HepG2 (cell line): Measurements from ENCODE around the gene STARD13. TPM values are rescaled to one million over a fixed set of nuclear protein-coding genes. Genes with fewer than 3 reads are reported as not detected.

Experiments
- ATAC-seq: fragments of 200-7000 bp; cut with Tn5 transposase; 3 replicates; pipeline ENCODE4 v1.9.1; 2020; ENCODE audit warnings: mild to moderate bottlenecking, moderate library complexity
- BruUV-seq: library from RNA; stranded (reverse); fragments of 400-500 nt; replicated peaks from 2 replicates; lab custom pipeline; 2021; lab: Mats Ljungman, UMichigan
- CTCF ChIA-PET: fragments of 300-600 bp; formaldehyde crosslinking; extraction: SDS; loops from one replicate; lab custom pipeline; 2021; ENCODE audit warnings: low total read pairs, inconsistent platforms, low intra/inter-chr PET ratio; lab: Yijun Ruan, JAX
- POLR2A ChIA-PET: fragments of 350-600 bp; sonication (Branson Sonifier 250); formaldehyde crosslinking; loops from one replicate; lab custom pipeline; 2020; ENCODE audit warnings: antibody characterized with exemption, inconsistent platforms; lab: Yijun Ruan, JAX
- DNase-seq: peaks from one replicate; pipeline ENCODE4 v3.0.0-alpha.2; 2015; ENCODE audit warnings: low spot score
- FAIRE-seq: peaks from 3 replicates; lab custom pipeline; 2011; peaks lifted over from hg19 to GRCh38; lab: Jason Lieb, UNC
- H2AFZ ChIP-seq: one replicate; pipeline ENCODE4 v1.6.1; 2011; ENCODE audit warnings: low read length, inconsistent platforms
- H3K27ac ChIP-seq: fragments of 300-600 bp; 3 replicates; pipeline ENCODE4 v1.8.0; 2011; ENCODE audit warnings: mixed run types, mild to moderate bottlenecking, mixed read lengths, low read length, inconsistent platforms; ENCODE audit not compliant: insufficient read depth; ENCODE audit errors: extremely low read length
- H3K27me3 ChIP-seq, 2 experiments: fragments of 200-600 bp in 1 of 2; 2 replicates in 1 of 2; 3 replicates in 1 of 2; pipeline versions ENCODE4 v1.6.0 to v1.8.0; 2011; ENCODE audit warnings: low read length in 2 of 2, mild to moderate bottlenecking in 2 of 2, moderate library complexity in 2 of 2, inconsistent platforms in 1 of 2; ENCODE audit not compliant: insufficient read depth in 2 of 2, control insufficient read depth in 1 of 2
- H3K36me3 ChIP-seq, 2 experiments: fragments of 200-600 bp in 1 of 2; replicated peaks in 1 of 2; 2 replicates in 1 of 2; 3 replicates in 1 of 2; pipeline versions ENCODE4 v1.5.1 to v1.8.0; 2011; ENCODE audit warnings: low read length in 2 of 2, inconsistent platforms in 1 of 2; ENCODE audit not compliant: insufficient read depth in 2 of 2, control insufficient read depth in 1 of 2
- H3K4me1 ChIP-seq: 2 replicates; pipeline ENCODE4 v1.5.1; 2012; ENCODE audit warnings: low read length, inconsistent platforms; ENCODE audit not compliant: insufficient read depth
- H3K4me2 ChIP-seq: 2 replicates; pipeline ENCODE4 v1.6.0; 2011; ENCODE audit warnings: low read depth, low read length, inconsistent platforms
- H3K4me3 ChIP-seq, 3 experiments: fragments of 200-600 bp in 1 of 3; sonication (generic), shearing (Covaris generic) in 1 of 3; replicated peaks in 1 of 3; 2 replicates each; pipeline ENCODE4 v1.5.1; 2011 to 2016; ENCODE audit warnings: low read length in 3 of 3, inconsistent platforms in 2 of 3, low read depth in 2 of 3, mild to moderate bottlenecking in 2 of 3, control low read depth in 1 of 3, mixed read lengths in 1 of 3; ENCODE audit not compliant: insufficient read depth in 1 of 3
- H3K79me2 ChIP-seq: one replicate; pipeline ENCODE4 v1.6.1; 2011; ENCODE audit warnings: low read length, inconsistent platforms; ENCODE audit not compliant: insufficient read depth
- H3K9ac ChIP-seq: 2 replicates; pipeline ENCODE4 v1.6.0; 2011; ENCODE audit warnings: mild to moderate bottlenecking, low read depth, low read length, inconsistent platforms; ENCODE audit not compliant: insufficient read depth
- H3K9me3 ChIP-seq: 2 replicates; pipeline ENCODE4 v1.5.1; 2012; ENCODE audit warnings: mild to moderate bottlenecking, low read length
- H4K20me1 ChIP-seq: 2 replicates; pipeline ENCODE4 v1.6.0; 2011; ENCODE audit warnings: inconsistent platforms, mild to moderate bottlenecking, low read length, moderate library complexity; ENCODE audit not compliant: insufficient read depth
- ATF1 ChIP-seq: IDR thresholded peaks from 2 replicates; pipeline ENCODE4 v1.6.1; 2016; ENCODE audit warnings: mild to moderate bottlenecking, control low read depth
- JUND ChIP-seq: sonication (generic); formaldehyde crosslinking; IDR thresholded peaks from 2 replicates; pipeline ENCODE4 v1.8.0; 2022; ENCODE audit warnings: mild to moderate bottlenecking, missing genetic modification reagents
- MBD4 ChIP-seq: IDR thresholded peaks from 2 replicates; pipeline ENCODE4 v1.6.1; 2012; ENCODE audit warnings: low read length, inconsistent platforms, borderline replicate concordance
- RFX5 ChIP-seq: IDR thresholded peaks from 2 replicates; pipeline ENCODE4 v1.6.1; 2011; ENCODE audit warnings: low read depth, low read length, improper control_type of control experiment
- ZNF501 ChIP-seq: sonication (generic); formaldehyde crosslinking; IDR thresholded peaks from 2 replicates; pipeline ENCODE4 v1.5.1; 2020; ENCODE audit warnings: mild to moderate bottlenecking, moderate library complexity, missing genetic modification reagents
- ZNF629 ChIP-seq: sonication (generic); formaldehyde crosslinking; conservative IDR thresholded peaks from 2 replicates; pipeline ENCODE4 v1.5.0; 2020; ENCODE audit warnings: missing genetic modification reagents
- WGBS: methylation state at CpG from one replicate; pipeline ENCODE4 v1.1.6; 2017; ENCODE audit warnings: low lambda C conversion rate; 5-methylcytosine and 5-hydroxymethylcytosine counted together
- in situ Hi-C: cut with HindIII; loops from 2 replicates; pipeline ENCODE4 v1.10.0; 2017; ENCODE audit warnings: low pct_unique_long_range_greater_than_20kb; ENCODE audit not compliant: extremely low pct_ligation_motif_present
- intact Hi-C: fragments of 100-400 bp; cut with micrococcal nuclease; formaldehyde crosslinking; loops from one replicate; pipeline ENCODE4 v1.10.0; 2022; ENCODE audit not compliant: unreplicated experiment
- polyA plus RNA-seq, 8 experiments: library from polyadenylated mRNA; depleted of rRNA in 3 of 8; stranded (reverse) in 7 of 8; unstranded in 1 of 8; fragments of >200 nt; fragmentation: Illumina TruSeq in 4 of 8; extraction: Trizol in 4 of 8; gene quantifications; 2 replicates each; pipeline versions ENCODE4 v1.2.1 to v1.2.3, GENCODE V29; 2011 to 2016; ENCODE audit warnings: low read depth in 4 of 8, missing spikeins in 1 of 8, mixed read lengths in 1 of 8; ENCODE audit not compliant: insufficient read depth in 1 of 8
- total RNA-seq, 5 experiments: library from RNA; depleted of rRNA; stranded (reverse); fragments of >200 nt; fragmentation: Illumina TruSeq; extraction: Trizol; gene quantifications; 2 replicates each; pipeline ENCODE4 v1.2.3, GENCODE V29; 2016; ENCODE audit warnings: low read depth in 1 of 5

STARD13 gene
- total and polyA plus RNA-seq, 2 of the 13 experiments (the other 11 are each of a cell fraction or from before 2014, with no cell fraction given), result 12.8 to 14.3 TPM

GRCh38 chr13:33322543-33322809 lies 36.9 kb upstream of the STARD13 start:
- Histone ChIP-seq H3K9me3 (no peaks in the 10 kb centered on the region), H2AFZ (no peak overlapping the region), H4K20me1 (no peaks in the 10 kb centered on the region), H3K9ac (no peak overlapping the region), H3K4me1 (no peaks in the 10 kb centered on the region), H3K27ac (no peak overlapping the region), H3K79me2 (no peaks in the 10 kb centered on the region), H3K4me2 (no peak overlapping the region)
- in situ Hi-C loops (no loop called here), intact Hi-C loops (no loop called here)
- FAIRE-seq, result no peak
- 99% methylated on average over 5 of the region's 5 CpGs for WGBS
- DNase-seq, result no peak
- no TSS peak for BruUV-seq
- no peak for ATAC-seq
- ChIA-PET CTCF (no interaction called here), POLR2A (no interaction called here)
- TF ChIP-seq JUND (CRISPR knock-in tag) (no peak), MBD4 (no peak), ZNF501 (no peak), ATF1 (CRISPR knock-in tag) (no peak)
- TF ChIP-seq, all 625 proteins: peak for 0
- Histone ChIP-seq H3K27me3 (no peaks in the 10 kb centered on the region), H3K36me3 (no peaks in the 10 kb centered on the region), H3K4me3 (no peak overlapping the region)

DNA sequence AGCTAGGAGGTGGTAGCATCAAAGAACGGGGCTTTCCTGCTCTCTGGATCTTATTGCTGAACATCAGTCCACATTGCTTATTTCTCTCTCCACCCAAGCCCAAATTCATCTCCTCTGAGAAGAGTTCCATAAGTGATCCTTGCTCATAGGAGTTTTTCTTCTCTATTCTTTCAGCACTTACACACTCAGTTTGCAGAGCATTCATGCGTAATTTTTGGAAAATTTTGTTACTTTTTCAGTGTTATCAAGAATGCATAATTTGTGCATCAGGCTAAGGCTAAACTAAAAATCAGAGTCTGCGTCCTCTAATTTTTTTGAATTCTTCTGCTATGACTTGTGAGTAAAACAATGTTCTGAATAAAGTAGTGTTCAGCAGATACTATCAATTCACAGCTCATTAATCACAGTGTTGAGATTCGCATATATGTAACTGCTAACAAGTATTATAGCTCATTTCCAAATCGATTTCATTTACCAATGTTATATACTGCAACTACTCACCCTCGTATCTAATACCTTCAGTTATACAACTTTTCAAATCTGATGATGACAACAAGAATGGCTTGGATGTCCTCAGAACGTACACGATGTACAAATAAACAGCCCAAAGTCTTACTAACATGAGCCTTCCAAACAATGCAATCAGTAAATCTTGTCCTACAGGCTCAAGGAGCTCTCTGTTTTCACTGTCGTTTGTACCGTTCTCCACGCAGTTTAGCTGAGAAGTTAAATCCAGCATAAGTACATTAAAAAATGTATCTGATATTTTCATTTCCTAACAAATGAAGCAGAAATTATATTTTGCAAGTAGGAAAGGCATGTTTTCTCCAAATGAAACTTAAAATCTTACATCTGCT lies 36.4 kb upstream of the STARD13 start:
- WGBS, result 89% methylated on average over 11 of the region's 11 CpGs
- Histone ChIP-seq H3K4me1 (no peaks in the 10 kb centered on the region), H3K9ac (no peak overlapping the region), H3K4me3 (no peak overlapping the region), H3K27ac (no peak overlapping the region), H3K9me3 (no peaks in the 10 kb centered on the region), H3K79me2 (no peaks in the 10 kb centered on the region), H3K4me2 (no peak overlapping the region), H3K27me3 (no peaks in the 10 kb centered on the region), H4K20me1 (no peaks in the 10 kb centered on the region), H2AFZ (no peak overlapping the region), H3K36me3 (no peaks in the 10 kb centered on the region)
- ChIA-PET POLR2A (no interaction called here), CTCF (no interaction called here)
- FAIRE-seq (no peak), ATAC-seq (no peak), DNase-seq (no peak)
- no peak for TF ChIP-seq RFX5
- 0 out of 2 replicates have a peak, but pooled peaks have one; percentile 2 for TF ChIP-seq ZNF629 (CRISPR knock-in tag)
- intact Hi-C loops, result no loop called here
- BruUV-seq, result no TSS peak
- in situ Hi-C loops, result no loop called here
